Activated CD4-positive, alpha-beta T cell treated with anti-CD3 and anti-CD28 coated beads, Interleukin-2, amount 10 ng/mL, durations not matched to agents 24 days and 14 days (primary cell): ENCODE data around the gene ABCA1. TPM values are rescaled to one million over a fixed set of nuclear protein-coding genes. Genes with fewer than 3 reads are reported as not detected.

ENCODE experiments used
- DNase-seq: peaks from one replicate; pipeline ENCODE4 v3.0.0; 2022
- H3K27ac Mint-ChIP-seq: one replicate; pipeline ENCODE4 v1.8.0; 2022; ENCODE audit warnings: mild to moderate bottlenecking, mixed read lengths
- H3K27me3 Mint-ChIP-seq: one replicate; pipeline ENCODE4 v1.8.0; 2022; ENCODE audit warnings: mixed read lengths
- H3K36me3 Mint-ChIP-seq: one replicate; pipeline ENCODE4 v1.8.0; 2022; ENCODE audit warnings: low read depth, mild to moderate bottlenecking, mixed read lengths
- H3K4me1 Mint-ChIP-seq: one replicate; pipeline ENCODE4 v1.8.0; 2021; ENCODE audit warnings: mixed read lengths
- H3K4me3 Mint-ChIP-seq: one replicate; pipeline ENCODE4 v1.8.0; 2022; ENCODE audit warnings: mild to moderate bottlenecking, moderate library complexity, mixed read lengths
- H3K9me3 Mint-ChIP-seq: one replicate; pipeline ENCODE4 v1.8.0; 2021; ENCODE audit warnings: mixed read lengths
- intact Hi-C: fragments of 100-400 bp; cut with micrococcal nuclease; formaldehyde crosslinking; loops from one replicate; pipeline ENCODE4 v1.15.1; 2023
- total RNA-seq: library from RNA; stranded (reverse); gene quantifications from 2 replicates; pipeline ENCODE4 v1.2.3, GENCODE V29; 2022

The ABCA1 gene
- total RNA-seq, 1 donor from 2014 or later, result 0.56 TPM

- Mint-ChIP-seq H3K4me1 (no peaks in the 10 kb centered on the region), H3K27ac (no peak overlapping the region), H3K9me3 (no peaks in the 10 kb centered on the region), H3K36me3 (no peaks in the 10 kb centered on the region), H3K4me3 (no peak overlapping the region), H3K27me3 (no peaks in the 10 kb centered on the region)
- no peak for DNase-seq
- intact Hi-C loops, result no loop called here
Measured at GRCh38 chr9:104820336-104820735, 107.6 kb downstream of the ABCA1 start.

GRCh38 chr9:104819033-104819432 is 108.9 kb downstream of the ABCA1 start:
- Mint-ChIP-seq H3K4me3 (no peak overlapping the region), H3K27ac (no peak overlapping the region), H3K4me1 (no peaks in the 10 kb centered on the region), H3K9me3 (no peaks in the 10 kb centered on the region), H3K36me3 (no peaks in the 10 kb centered on the region), H3K27me3 (no peaks in the 10 kb centered on the region)
- no peak for DNase-seq
- intact Hi-C loops, result no loop called here

DNA sequence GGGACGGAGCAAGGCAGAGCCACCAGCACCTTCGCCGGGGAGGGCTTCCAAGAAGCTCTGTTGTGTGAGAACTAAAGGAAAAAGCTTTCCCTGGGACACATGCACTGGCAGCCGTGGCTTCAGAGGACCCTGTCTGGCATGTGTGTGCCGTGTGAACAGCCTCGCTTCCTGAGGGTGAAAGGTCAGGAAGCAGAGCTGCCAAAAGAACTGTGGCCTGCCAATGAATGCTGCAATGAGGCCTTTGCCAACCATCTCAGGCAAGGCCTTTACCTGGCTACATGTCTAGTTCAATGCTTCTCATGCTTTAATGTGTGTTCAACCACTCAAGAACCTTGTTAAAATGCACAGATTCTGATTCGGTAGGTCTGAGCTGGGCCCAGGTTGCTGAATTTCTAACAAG is 110.5 kb downstream of the ABCA1 start:
- H3K27me3 Mint-ChIP-seq, result no peaks in the 10 kb centered on the region
- no peak overlapping the region for H3K27ac Mint-ChIP-seq
- H3K9me3 Mint-ChIP-seq, result no peaks in the 10 kb centered on the region
- intact Hi-C loops, result no loop called here
- no peak for DNase-seq
- H3K36me3 Mint-ChIP-seq, result no peaks in the 10 kb centered on the region
- H3K4me3 Mint-ChIP-seq, result no peak overlapping the region
- no peaks in the 10 kb centered on the region for H3K4me1 Mint-ChIP-seq

DNA sequence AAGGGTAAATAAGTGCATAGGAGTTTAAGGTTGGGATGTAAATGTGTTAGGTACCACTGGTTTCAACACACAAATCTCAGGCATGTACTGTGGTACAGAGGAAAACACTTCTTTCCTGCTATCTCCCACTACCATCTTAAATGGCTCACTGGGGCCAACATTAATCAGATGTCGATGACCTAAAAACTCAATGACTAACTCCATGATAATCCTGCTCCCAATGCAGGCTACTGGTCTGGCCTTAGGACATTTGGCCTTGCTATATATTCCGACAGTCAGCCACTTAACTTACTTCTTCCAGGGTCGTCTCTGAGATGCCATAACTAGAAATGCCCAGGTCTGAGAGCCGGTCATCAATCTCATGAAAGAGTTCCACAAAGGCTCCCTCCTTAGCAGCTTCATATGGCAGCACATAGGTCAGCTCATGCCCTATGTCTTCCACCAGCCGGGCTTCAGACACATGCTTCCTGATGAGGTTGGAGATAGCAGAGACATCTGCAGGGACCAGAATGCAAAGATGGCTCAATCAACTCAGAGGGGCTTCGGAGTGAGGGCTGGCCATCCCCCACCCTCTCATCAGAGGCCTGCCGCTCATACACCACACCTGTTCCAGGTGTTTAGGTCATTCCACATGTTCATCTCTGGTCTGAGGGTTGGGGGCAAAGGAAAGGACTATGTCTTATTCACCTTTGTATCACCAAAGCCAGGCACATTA is 111.9 kb downstream of the ABCA1 start:
- no peak for DNase-seq
- no peaks in the 10 kb centered on the region for H3K36me3 Mint-ChIP-seq
- no peak overlapping the region for H3K27ac Mint-ChIP-seq
- no peak overlapping the region for H3K4me3 Mint-ChIP-seq
- H3K9me3 Mint-ChIP-seq, result no peaks in the 10 kb centered on the region
- no peaks in the 10 kb centered on the region for H3K4me1 Mint-ChIP-seq
- H3K27me3 Mint-ChIP-seq, result no peaks in the 10 kb centered on the region
- intact Hi-C loops, result no loop called here

DNA sequence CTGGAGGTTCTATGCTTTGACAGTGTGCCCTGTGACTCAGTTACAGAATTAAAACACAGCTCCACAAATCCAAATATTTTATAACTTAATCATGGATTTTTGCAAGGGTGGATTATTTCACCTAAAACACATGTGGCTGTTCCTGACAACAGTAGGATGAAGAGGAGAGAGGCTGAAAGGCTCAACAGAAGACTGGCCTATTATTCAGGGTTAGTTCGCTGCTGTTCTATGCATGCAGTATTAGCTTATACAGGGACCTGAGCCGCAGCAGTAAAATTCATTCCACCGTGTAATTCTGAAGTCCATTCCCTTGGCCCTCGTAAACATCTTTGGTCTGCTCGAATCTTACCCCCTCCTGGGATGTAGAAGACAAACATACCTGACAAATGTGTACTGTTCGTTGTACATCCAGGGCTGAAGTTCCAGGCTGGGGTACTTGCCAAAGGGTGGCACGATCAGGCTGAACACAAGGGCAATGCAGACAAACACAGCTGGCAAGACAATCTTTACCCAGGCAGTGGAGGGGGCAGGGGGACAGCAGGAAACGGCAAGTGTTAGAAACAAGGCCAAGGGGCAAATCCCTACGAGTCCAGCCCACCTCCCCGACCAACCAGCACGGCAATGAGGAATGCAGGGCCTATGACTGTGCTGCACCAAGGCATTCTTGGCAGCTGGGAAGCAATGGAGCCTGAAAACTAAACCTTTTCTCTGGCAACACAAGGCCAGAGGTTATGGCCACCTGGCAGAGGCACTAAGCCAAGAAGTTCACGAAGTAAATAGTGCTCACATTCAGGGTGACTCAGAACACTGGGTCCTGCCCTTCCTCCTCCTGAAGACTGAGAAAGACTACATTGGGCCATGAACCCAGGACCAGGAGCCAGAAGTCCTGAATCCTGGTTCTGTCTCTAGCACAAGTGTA is 117.3 kb downstream of the ABCA1 start:
- Mint-ChIP-seq H3K36me3 (no peaks in the 10 kb centered on the region), H3K4me3 (no peak overlapping the region), H3K27me3 (no peaks in the 10 kb centered on the region), H3K27ac (no peak overlapping the region), H3K9me3 (no peaks in the 10 kb centered on the region), H3K4me1 (no peaks in the 10 kb centered on the region)
- no peak for DNase-seq
- intact Hi-C loops, result no loop called here

DNA sequence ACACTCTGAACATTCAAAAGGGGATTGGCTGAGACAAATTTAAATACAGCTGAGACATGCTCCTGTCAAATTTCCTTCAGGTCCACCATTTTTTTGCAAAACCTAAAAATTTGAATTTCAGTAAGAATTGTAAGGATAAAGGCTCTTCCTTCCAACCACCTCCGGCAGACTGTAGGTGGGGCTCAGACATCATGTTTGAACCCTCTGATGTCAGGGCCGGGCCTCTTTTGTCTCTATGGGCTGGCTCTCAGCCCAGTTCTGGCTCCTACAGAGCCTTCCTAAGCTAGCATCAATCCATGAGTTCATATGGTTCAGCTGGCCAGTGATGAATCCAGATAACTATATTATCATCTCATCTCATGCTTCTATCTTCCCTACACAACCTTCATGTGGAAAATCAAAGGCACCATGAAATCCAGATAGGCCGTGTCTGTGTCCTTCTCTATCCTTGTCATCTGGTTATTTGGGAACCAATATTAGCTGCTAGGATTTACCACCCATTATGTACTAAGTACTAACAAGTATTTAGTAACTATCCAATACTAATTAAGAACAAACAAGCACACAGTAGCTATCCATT is 119.8 kb downstream of the ABCA1 start:
- Mint-ChIP-seq H3K4me1 (no peaks in the 10 kb centered on the region), H3K27me3 (no peaks in the 10 kb centered on the region), H3K4me3 (no peak overlapping the region), H3K27ac (no peak overlapping the region), H3K36me3 (no peaks in the 10 kb centered on the region), H3K9me3 (no peaks in the 10 kb centered on the region)
- DNase-seq, result no peak
- intact Hi-C loops, result no loop called here

GRCh38 chr9:104805441-104805840 is 122.5 kb downstream of the ABCA1 start:
- intact Hi-C loops, result no loop called here
- Mint-ChIP-seq H3K27me3 (no peaks in the 10 kb centered on the region), H3K4me1 (no peaks in the 10 kb centered on the region), H3K36me3 (no peaks in the 10 kb centered on the region), H3K4me3 (no peak overlapping the region), H3K27ac (no peak overlapping the region), H3K9me3 (no peaks in the 10 kb centered on the region)
- no peak for DNase-seq

DNA sequence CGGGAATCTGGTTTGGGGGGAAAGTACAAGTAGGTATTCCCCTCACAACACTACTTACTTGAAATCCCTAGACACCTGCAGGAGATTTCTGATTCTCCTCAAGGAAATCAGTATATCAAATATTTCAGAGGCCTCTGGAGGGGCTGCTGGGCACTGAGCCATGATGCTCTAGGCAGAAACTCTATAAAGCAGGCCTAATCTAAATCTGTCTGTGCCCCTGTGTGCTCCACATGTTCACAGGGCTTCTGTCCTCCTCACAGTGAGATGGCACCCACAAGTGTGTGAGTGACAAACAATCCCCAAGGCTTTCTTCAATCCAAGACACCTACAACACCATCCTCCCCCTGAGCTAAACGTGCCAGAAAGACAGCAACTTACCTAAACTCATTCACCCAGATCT is 125.0 kb downstream of the ABCA1 start:
- no peaks in the 10 kb centered on the region for H3K36me3 Mint-ChIP-seq

DNA sequence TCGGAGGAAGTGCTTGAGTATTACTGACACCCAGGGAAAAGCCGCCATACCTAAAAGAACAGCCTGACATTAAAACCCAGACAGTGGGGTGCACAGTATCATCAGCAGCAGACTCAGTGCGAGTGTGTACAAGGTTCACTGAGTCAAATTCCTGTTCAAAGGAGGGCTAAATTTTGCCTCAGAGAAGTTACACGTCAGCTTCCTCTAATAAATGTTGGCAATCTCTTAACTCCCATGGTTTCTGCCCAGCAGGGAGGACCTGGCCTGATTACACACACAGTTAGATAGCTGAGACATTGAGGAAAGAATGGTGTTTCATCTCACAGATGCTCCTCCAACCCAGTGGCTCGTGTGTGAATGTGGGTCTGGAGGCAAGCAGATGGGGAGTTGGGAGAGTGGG is 125.8 kb downstream of the ABCA1 start:
- H3K36me3 Mint-ChIP-seq, result no peaks in the 10 kb centered on the region
- H3K9me3 Mint-ChIP-seq, result no peaks in the 10 kb centered on the region
- H3K27ac Mint-ChIP-seq, result no peak overlapping the region
- intact Hi-C loops, result no loop called here
- no peaks in the 10 kb centered on the region for H3K4me1 Mint-ChIP-seq
- no peaks in the 10 kb centered on the region for H3K27me3 Mint-ChIP-seq
- no peak overlapping the region for H3K4me3 Mint-ChIP-seq
- DNase-seq, result no peak

More for the DNA sequence above, 125.0 kb downstream of the ABCA1 start:
- H3K9me3 Mint-ChIP-seq, result no peaks in the 10 kb centered on the region
- H3K4me3 Mint-ChIP-seq, result no peak overlapping the region
- DNase-seq, result no peak
- H3K27ac Mint-ChIP-seq, result no peak overlapping the region
- intact Hi-C loops, result no loop called here
- H3K4me1 Mint-ChIP-seq, result no peaks in the 10 kb centered on the region
- no peaks in the 10 kb centered on the region for H3K27me3 Mint-ChIP-seq

- Mint-ChIP-seq H3K4me3 (no peak overlapping the region), H3K4me1 (no peaks in the 10 kb centered on the region), H3K27ac (no peak overlapping the region), H3K36me3 (no peaks in the 10 kb centered on the region), H3K9me3 (no peaks in the 10 kb centered on the region), H3K27me3 (no peaks in the 10 kb centered on the region)
- intact Hi-C loops, result no loop called here
- DNase-seq, result no peak
Measured at GRCh38 chr9:104800068-104800785, 127.7 kb downstream of the ABCA1 start.

GRCh38 chr9:104798209-104798995 is 129.6 kb downstream of the ABCA1 start:
- Mint-ChIP-seq H3K27ac (no peak overlapping the region), H3K4me1 (no peaks in the 10 kb centered on the region), H3K9me3 (no peaks in the 10 kb centered on the region), H3K36me3 (no peaks in the 10 kb centered on the region), H3K27me3 (no peaks in the 10 kb centered on the region), H3K4me3 (no peak overlapping the region)
- DNase-seq, result no peak
- intact Hi-C loops, result no loop called here

DNA sequence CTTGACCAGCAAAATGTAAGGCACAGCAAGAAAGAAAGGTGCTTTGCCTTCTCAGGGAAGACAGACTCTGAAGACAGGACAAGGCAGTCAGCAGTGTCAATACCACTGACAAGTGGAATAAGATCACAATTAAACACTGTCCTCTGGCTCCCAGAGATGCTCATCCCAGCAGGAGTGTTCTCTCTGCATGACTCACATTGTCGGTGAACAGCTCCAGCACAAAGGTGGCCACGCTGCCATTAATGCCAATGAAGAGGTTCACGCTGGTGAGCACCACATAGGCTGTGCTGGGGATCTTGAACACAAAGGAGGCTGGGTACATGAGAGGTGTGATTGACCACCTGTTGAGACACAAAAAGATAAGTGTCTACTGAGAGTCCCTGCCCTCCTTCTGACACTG is 132.1 kb downstream of the ABCA1 start:
- Mint-ChIP-seq H3K9me3 (no peaks in the 10 kb centered on the region), H3K36me3 (no peaks in the 10 kb centered on the region), H3K4me1 (no peaks in the 10 kb centered on the region), H3K27ac (no peak overlapping the region), H3K4me3 (no peak overlapping the region), H3K27me3 (no peaks in the 10 kb centered on the region)
- intact Hi-C loops, result no loop called here
- DNase-seq, result no peak

DNA sequence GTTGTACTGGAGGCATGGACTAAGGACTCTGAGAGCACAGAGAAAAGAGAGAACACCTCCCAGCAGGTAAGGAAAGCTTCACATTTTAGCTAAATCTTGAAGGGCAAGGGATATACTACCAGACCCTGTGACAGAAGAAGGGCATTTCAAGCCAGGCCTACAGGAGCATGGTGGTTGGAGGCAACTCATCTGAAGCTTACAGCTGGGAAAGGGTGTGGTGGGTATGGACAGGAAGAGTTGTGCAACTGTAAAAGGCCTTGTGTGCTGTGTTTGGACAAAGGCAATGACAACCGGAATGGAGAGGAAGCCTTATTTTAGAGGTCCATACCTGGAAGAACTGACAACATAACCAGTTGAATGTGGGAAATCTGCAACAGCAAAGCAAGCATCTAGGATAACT is 132.9 kb downstream of the ABCA1 start:
- H3K27me3 Mint-ChIP-seq, result no peaks in the 10 kb centered on the region
- no peaks in the 10 kb centered on the region for H3K36me3 Mint-ChIP-seq
- intact Hi-C loops, result no loop called here
- DNase-seq, result no peak
- no peaks in the 10 kb centered on the region for H3K9me3 Mint-ChIP-seq
- no peaks in the 10 kb centered on the region for H3K4me1 Mint-ChIP-seq
- no peak overlapping the region for H3K4me3 Mint-ChIP-seq
- H3K27ac Mint-ChIP-seq, result no peak overlapping the region
